H1 (cell line): ENCODE results near the gene SHC3. TPM values are rescaled to one million over a fixed set of nuclear protein-coding genes. Genes with fewer than 3 reads are reported as not detected.

Source experiments
- BACH1 ChIP-seq: IDR thresholded peaks from 2 replicates; pipeline ENCODE4 v1.6.1; 2012; ENCODE audit warnings: low read length, improper control_type of control experiment
- BCL11A ChIP-seq, 2 experiments: IDR thresholded peaks; one replicate each; pipeline ENCODE4 v1.6.1; 2011; ENCODE audit warnings: low read depth in 2 of 2, low read length in 2 of 2, mild to moderate bottlenecking in 2 of 2
- CHD7 ChIP-seq: fragments of 300-600 bp; sonication (generic); IDR thresholded peaks from 2 replicates; pipeline ENCODE4 v1.7.1; 2012; ENCODE audit warnings: low read length, moderate library complexity, mild to moderate bottlenecking, inconsistent platforms; ENCODE audit not compliant: insufficient replicate concordance
- CTCF ChIP-seq, 3 experiments: IDR thresholded peaks; 1 replicate in 2 of 3; 2 replicates in 1 of 3; pipeline versions ENCODE4 v1.5.1 to v1.6.1; 2011; ENCODE audit warnings: low read length in 3 of 3, mild to moderate bottlenecking in 3 of 3, inconsistent platforms in 2 of 3, low read depth in 1 of 3, moderate library complexity in 1 of 3; ENCODE audit not compliant: insufficient read depth in 1 of 3; ENCODE audit errors: control extremely low read depth in 1 of 3
- NRF1 ChIP-seq: IDR thresholded peaks from 2 replicates; pipeline ENCODE4 v1.6.1; 2011; ENCODE audit warnings: mild to moderate bottlenecking, low read depth, low read length, improper control_type of control experiment
- RBBP5 ChIP-seq: IDR thresholded peaks from 2 replicates; pipeline ENCODE4 v1.7.1; 2012; ENCODE audit warnings: low read depth, mild to moderate bottlenecking, inconsistent platforms, low read length, moderate library complexity, borderline replicate concordance
- SIN3A ChIP-seq, 2 experiments: IDR thresholded peaks in 1 of 2; conservative IDR thresholded peaks in 1 of 2; 2 replicates each; pipeline ENCODE4 v1.6.1; 2011 to 2012; ENCODE audit warnings: low read length in 2 of 2, improper control_type of control experiment in 1 of 2, low read depth in 1 of 2, mild to moderate bottlenecking in 1 of 2
- polyA plus RNA-seq, 7 experiments: library from polyadenylated mRNA; depleted of rRNA in 3 of 7; stranded (reverse) in 5 of 7; unstranded in 2 of 7; fragments of >200 nt in 5 of 7; fragments of 200-250 nt in 2 of 7; gene quantifications; 1 replicate in 5 of 7; 2 replicates in 1 of 7; 4 replicates in 1 of 7; pipeline versions ENCODE4 v1.2.1 to v1.2.3, GENCODE V29; 2011 to 2013; ENCODE audit warnings: missing spikeins in 2 of 7, mixed read lengths in 2 of 7
- total RNA-seq: library from RNA; stranded (reverse); fragmentation: NEBNext Ultra II Directional; extraction: Animal tissue kit (Norgen Biotek cat#: 25700); gene quantifications from 2 replicates; pipeline ENCODE4 v1.2.1, GENCODE V29; 2021

SHC3 gene
- total and polyA plus RNA-seq, 2 of the 8 experiments (the other 6 are each of a cell fraction or from before 2014, with no cell fraction given) = 1.4 to 7.1 TPM

- TF ChIP-seq RBBP5 (no peak), SIN3A (conservative IDR thresholded peaks at IDR 0.05 in 1 of 2, IDR thresholded peaks at IDR 0.05 in 1 of 2; ENCODE audit: low read depth in 1 of 2, low read length in 2 of 2) (no peak), BCL11A (IDR thresholded peaks at IDR 0.05; ENCODE audit: low read depth in 2 of 2, low read length in 2 of 2) (no peak), CHD7 (no peak), BACH1 (no peak), NRF1 (no peak), CTCF (IDR thresholded peaks at IDR 0.05; ENCODE audit: control extremely low read depth in 1 of 3, insufficient read depth in 1 of 3, low read depth in 1 of 3, low read length in 3 of 3) (no peak)
Observed at GRCh38 chr9:88972401-88972800, 206.2 kb downstream of the SHC3 start (continued).
